H9 (cell line): ENCODE results near the gene MON1A. TPM values are rescaled to one million over a fixed set of nuclear protein-coding genes. Genes with fewer than 3 reads are reported as not detected.

Experiments used
- DNase-seq: peaks from one replicate; pipeline ENCODE4 v3.0.0-alpha.2; 2017
- H2AFZ ChIP-seq: one replicate; pipeline ENCODE4 v1.6.1; 2013; ENCODE audit warnings: mild to moderate bottlenecking, low read length, control low read depth, moderate library complexity
- H2AK5ac ChIP-seq: 2 replicates; pipeline ENCODE4 v1.6.1; 2013; ENCODE audit warnings: low read length, control low read depth, mixed read lengths; ENCODE audit not compliant: insufficient read length
- H2BK120ac ChIP-seq: one replicate; pipeline ENCODE4 v1.6.1; 2013; ENCODE audit warnings: low read depth, mild to moderate bottlenecking, low read length, control low read depth, inconsistent platforms; ENCODE audit not compliant: poor library complexity, severe bottlenecking
- H2BK12ac ChIP-seq: 2 replicates; pipeline ENCODE4 v1.6.1; 2013; ENCODE audit warnings: low read length, control low read depth, mixed read lengths, low read depth; ENCODE audit not compliant: insufficient read length
- H2BK15ac ChIP-seq: 2 replicates; pipeline ENCODE4 v1.6.1; 2013; ENCODE audit warnings: low read depth, low read length, control low read depth
- H2BK20ac ChIP-seq: one replicate; pipeline ENCODE4 v1.6.1; 2013; ENCODE audit warnings: low read depth, mild to moderate bottlenecking, low read length, control low read depth, inconsistent platforms; ENCODE audit not compliant: poor library complexity, severe bottlenecking
- H2BK5ac ChIP-seq: 2 replicates; pipeline ENCODE4 v1.6.1; 2013; ENCODE audit warnings: low read length, control low read depth, mixed read lengths; ENCODE audit not compliant: insufficient read length
- H3K14ac ChIP-seq: 2 replicates; pipeline ENCODE4 v1.6.1; 2013; ENCODE audit warnings: low read length, control low read depth; ENCODE audit not compliant: insufficient read depth
- H3K18ac ChIP-seq: 2 replicates; pipeline ENCODE4 v1.6.1; 2013; ENCODE audit warnings: low read depth, mild to moderate bottlenecking, mixed read lengths, low read length, control low read depth; ENCODE audit not compliant: insufficient read length
- H3K23ac ChIP-seq: 2 replicates; pipeline ENCODE4 v1.6.1; 2013; ENCODE audit warnings: low read length, control low read depth, mixed read lengths, low read depth; ENCODE audit not compliant: insufficient read length
- H3K23me2 ChIP-seq: 2 replicates; pipeline ENCODE4 v1.6.1; 2013; ENCODE audit warnings: low read depth, mild to moderate bottlenecking, mixed read lengths, low read length, control low read depth; ENCODE audit not compliant: insufficient read length, poor library complexity, severe bottlenecking
- H3K27ac ChIP-seq: 2 replicates; pipeline ENCODE4 v1.5.1; 2013; ENCODE audit warnings: low read length, control low read depth, mixed read lengths, low read depth; ENCODE audit not compliant: insufficient read length
- H3K27me3 ChIP-seq: 2 replicates; pipeline ENCODE4 v1.6.1; 2013; ENCODE audit warnings: low read length, control low read depth, inconsistent platforms; ENCODE audit not compliant: insufficient read depth
- H3K4ac ChIP-seq: 2 replicates; pipeline ENCODE4 v1.6.1; 2013; ENCODE audit warnings: low read depth, mild to moderate bottlenecking, control low read depth, inconsistent platforms, low read length, moderate library complexity
- H3K4me1 ChIP-seq: 2 replicates; pipeline ENCODE4 v1.6.1; 2013; ENCODE audit warnings: low read length, control low read depth, inconsistent platforms; ENCODE audit not compliant: insufficient read depth
- H3K4me2 ChIP-seq: 2 replicates; pipeline ENCODE4 v1.6.1; 2013; ENCODE audit warnings: low read length, control low read depth, mixed read lengths; ENCODE audit not compliant: insufficient read length, insufficient read depth
- H3K56ac ChIP-seq: 2 replicates; pipeline ENCODE4 v1.6.1; 2013; ENCODE audit warnings: low read depth, mild to moderate bottlenecking, mixed read lengths, low read length, control low read depth; ENCODE audit not compliant: insufficient read length
- H3K79me1 ChIP-seq: 2 replicates; pipeline ENCODE4 v1.6.1; 2013; ENCODE audit warnings: low read depth, mild to moderate bottlenecking, moderate library complexity, low read length, control low read depth, inconsistent platforms; ENCODE audit not compliant: insufficient read depth, poor library complexity, severe bottlenecking
- H3K79me2 ChIP-seq: 2 replicates; pipeline ENCODE4 v1.6.1; 2013; ENCODE audit warnings: low read length, control low read depth, inconsistent platforms; ENCODE audit not compliant: insufficient read depth
- H3K9ac ChIP-seq: 2 replicates; pipeline ENCODE4 v1.6.1; 2013; ENCODE audit warnings: low read length, control low read depth, mixed read lengths; ENCODE audit not compliant: insufficient read length; ENCODE audit errors: extremely low read depth
- H3K9me3 ChIP-seq: one replicate; pipeline ENCODE4 v1.6.1; 2013; ENCODE audit warnings: low read depth, low read length, inconsistent platforms; ENCODE audit not compliant: control insufficient read depth
- H3T11ph ChIP-seq: one replicate; pipeline ENCODE4 v1.6.1; 2013; ENCODE audit warnings: mild to moderate bottlenecking, low read length, control low read depth, inconsistent platforms
- H4K20me1 ChIP-seq: one replicate; pipeline ENCODE4 v1.6.1; 2013; ENCODE audit not compliant: control insufficient read depth, insufficient read length, insufficient read depth
- H4K5ac ChIP-seq: 2 replicates; pipeline ENCODE4 v1.6.1; 2013; ENCODE audit warnings: low read depth, mild to moderate bottlenecking, mixed read lengths, low read length, control low read depth; ENCODE audit not compliant: insufficient read length
- H4K8ac ChIP-seq: replicated peaks from 2 replicates; pipeline ENCODE4 v1.6.1; 2013; ENCODE audit warnings: low read length, control low read depth, mixed read lengths, low read depth; ENCODE audit not compliant: insufficient read length
- H4K91ac ChIP-seq: 2 replicates; pipeline ENCODE4 v1.6.1; 2013; ENCODE audit warnings: low read depth, mild to moderate bottlenecking, moderate library complexity, mixed read lengths, low read length, control low read depth; ENCODE audit not compliant: insufficient read length
- H3K27ac Mint-ChIP-seq, 3 experiments: 2 replicates in 2 of 3; 3 replicates in 1 of 3; pipeline ENCODE4 v1.8.0; 2020 to 2021; ENCODE audit warnings: mixed read lengths in 3 of 3, mild to moderate bottlenecking in 1 of 3, moderate library complexity in 1 of 3
- H3K27me3 Mint-ChIP-seq: 2 replicates; pipeline ENCODE4 v1.8.0; 2021; ENCODE audit warnings: low read depth, mild to moderate bottlenecking, moderate library complexity, mixed read lengths
- H3K36me3 Mint-ChIP-seq, 3 experiments: 2 replicates in 2 of 3; 3 replicates in 1 of 3; pipeline ENCODE4 v1.8.0; 2020 to 2021; ENCODE audit warnings: low read depth in 3 of 3, mixed read lengths in 3 of 3; ENCODE audit not compliant: insufficient read depth in 1 of 3
- H3K4me1 Mint-ChIP-seq, 2 experiments: 2 replicates each; pipeline ENCODE4 v1.8.0; 2020; ENCODE audit warnings: mixed read lengths in 2 of 2
- H3K4me3 Mint-ChIP-seq, 2 experiments: 2 replicates in 1 of 2; 3 replicates in 1 of 2; pipeline ENCODE4 v1.8.0; 2020 to 2021; ENCODE audit warnings: mild to moderate bottlenecking in 2 of 2, mixed read lengths in 2 of 2, moderate library complexity in 1 of 2
- H3K9me3 Mint-ChIP-seq, 2 experiments: 2 replicates in 1 of 2; 3 replicates in 1 of 2; pipeline ENCODE4 v1.8.0; 2020; ENCODE audit warnings: mild to moderate bottlenecking in 2 of 2, mixed read lengths in 2 of 2, moderate library complexity in 1 of 2
- CTCF ChIP-seq: fragments of 200-600 bp; sonication (generic); conservative IDR thresholded peaks from 3 replicates; pipeline ENCODE4 v1.8.0; 2021; ENCODE audit warnings: antibody characterized with exemption, mild to moderate bottlenecking
- WGBS: extraction: QIAGEN DNeasy Blood & Tissue Kit; methylation state at CpG from one replicate; pipeline ENCODE4 v1.1.7; 2013; ENCODE audit warnings: missing lambda C conversion rate, low lambda C conversion rate, mixed read lengths; ENCODE audit not compliant: insufficient read length; ENCODE audit errors: extremely low coverage; 5-methylcytosine and 5-hydroxymethylcytosine counted together
- total RNA-seq: library from RNA; stranded (reverse); gene quantifications from 2 replicates; pipeline ENCODE4 v1.2.1, GENCODE V29; 2021

MON1A gene
- total RNA-seq, 1 experiment from 2014 or later: 10.0 TPM

GRCh38 chr3:49876567-49876966, 53.0 kb downstream of the MON1A start:
- no CpG with 5 or more reads among the region's 5 CpGs for WGBS

More at GRCh38 chr3:49876567-49876966, 53.0 kb downstream of the MON1A start:
- Histone ChIP-seq H3K56ac (no peak overlapping the region), H2BK5ac (no peak overlapping the region), H3K27me3 (no peaks in the 10 kb centered on the region), H3K4me1 (peaks cover 5% of the 10 kb centered on the region; the same call in 1 of the 2 replicates), H2AFZ (no peak overlapping the region), H3T11ph (no peak overlapping the region), H2AK5ac (no peak overlapping the region), H3K14ac (no peak overlapping the region), H3K4ac (no peak overlapping the region), H3K79me1 (no peaks in the 10 kb centered on the region), H2BK12ac (no peak overlapping the region), H4K91ac (no peak overlapping the region), H3K23ac (no peak overlapping the region), H2BK20ac (no peak overlapping the region), H3K9ac (no peak overlapping the region), H4K20me1 (no peaks in the 10 kb centered on the region), H4K5ac (no peak overlapping the region), H2BK15ac (no peak overlapping the region), H2BK120ac (no peak overlapping the region), H3K27ac (no peak overlapping the region), H3K18ac (no peak overlapping the region), H3K79me2 (no peaks in the 10 kb centered on the region), H3K23me2 (no peaks in the 10 kb centered on the region), H3K9me3 (no peaks in the 10 kb centered on the region), H3K4me2 (no peak overlapping the region), H4K8ac (no peak overlapping the region)
- H3K4me3 Mint-ChIP-seq: no peak overlapping the region
- H3K4me1 Mint-ChIP-seq: peaks cover 18 to 20% of the 10 kb centered on the region in 2 experiments
- H3K27me3 Mint-ChIP-seq: peaks cover 13% of the 10 kb centered on the region
- DNase-seq: no peak
- H3K27ac Mint-ChIP-seq: no peak overlapping the region; a peak in 1 of 7 replicates
- TF ChIP-seq CTCF: no peak
- H3K9me3 Mint-ChIP-seq: no peaks in the 10 kb centered on the region
- no peaks in the 10 kb centered on the region for H3K36me3 Mint-ChIP-seq
